ENCODE measurements around the gene ALDH1B1.
A peak's percentile ranks its signal among the peaks of the same experiment; 100 is the strongest.

ALDH1B1 gene

DNA sequence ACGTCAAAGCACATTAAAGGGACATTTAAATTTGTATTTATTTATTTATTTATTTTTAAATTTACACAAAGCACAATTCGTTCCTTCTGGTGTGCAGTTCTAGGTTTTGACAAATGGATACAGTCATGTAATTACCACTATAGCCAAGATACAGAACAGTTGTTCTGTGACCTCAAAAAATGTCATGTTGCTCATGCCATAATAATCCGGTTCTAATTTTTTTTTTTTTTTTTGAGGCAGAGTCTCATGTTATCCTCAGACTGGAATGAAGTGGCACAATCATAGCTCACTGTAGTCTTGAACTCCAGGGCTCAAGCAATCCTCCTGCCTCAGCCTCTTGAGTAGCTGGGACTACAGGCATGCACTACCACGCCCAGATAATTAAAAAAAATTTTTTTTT lies 24.0 kb downstream of the ALDH1B1 start:
- DNase-seq (ENCODE audit: low spot score), result no peak

DNA sequence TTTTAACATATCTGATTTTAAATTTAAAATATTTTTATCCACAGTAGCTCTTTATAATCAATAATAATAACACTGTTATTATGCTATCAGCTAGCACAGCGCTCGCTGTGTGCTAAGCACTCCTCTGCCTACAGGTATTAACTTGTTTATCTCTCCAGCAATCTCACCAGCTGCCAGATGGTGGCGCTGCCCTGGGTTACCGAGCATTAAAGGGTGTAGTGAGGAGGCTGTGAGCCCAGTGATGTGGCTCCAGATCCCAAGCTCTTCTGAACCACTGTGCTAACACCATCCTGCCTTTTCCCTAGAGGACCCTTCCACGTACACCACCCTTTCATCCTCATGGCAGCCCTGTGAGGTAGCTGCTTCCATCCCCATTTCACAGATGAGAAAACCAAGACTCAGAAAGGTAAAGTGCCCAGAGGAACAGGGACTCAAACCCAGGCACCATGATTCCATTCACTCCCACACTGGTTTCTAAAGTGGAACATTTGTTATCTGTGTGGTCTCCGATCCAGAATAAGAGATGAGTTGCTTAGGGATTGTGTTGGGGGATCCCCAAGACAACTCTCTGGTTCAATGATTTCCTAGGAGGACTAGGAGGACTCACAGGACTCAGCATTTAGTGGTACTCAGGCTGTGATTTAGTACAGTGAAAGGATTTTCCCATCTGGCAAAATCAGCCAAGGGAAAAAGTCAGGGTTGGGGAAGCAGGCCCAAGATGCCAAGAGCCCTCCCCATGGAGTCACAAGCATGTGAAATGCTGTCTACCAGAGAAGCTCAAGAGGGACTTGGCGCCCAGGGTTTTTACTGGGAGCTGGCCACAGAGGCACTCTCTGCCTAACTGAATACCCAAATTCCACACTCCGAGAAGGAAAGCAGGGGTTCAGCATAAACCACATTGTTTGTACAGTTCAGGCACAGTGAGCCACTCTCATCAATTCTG lies 24.8 kb downstream of the ALDH1B1 start:
- DNase-seq (ENCODE audit: low spot score), result no peak

DNA sequence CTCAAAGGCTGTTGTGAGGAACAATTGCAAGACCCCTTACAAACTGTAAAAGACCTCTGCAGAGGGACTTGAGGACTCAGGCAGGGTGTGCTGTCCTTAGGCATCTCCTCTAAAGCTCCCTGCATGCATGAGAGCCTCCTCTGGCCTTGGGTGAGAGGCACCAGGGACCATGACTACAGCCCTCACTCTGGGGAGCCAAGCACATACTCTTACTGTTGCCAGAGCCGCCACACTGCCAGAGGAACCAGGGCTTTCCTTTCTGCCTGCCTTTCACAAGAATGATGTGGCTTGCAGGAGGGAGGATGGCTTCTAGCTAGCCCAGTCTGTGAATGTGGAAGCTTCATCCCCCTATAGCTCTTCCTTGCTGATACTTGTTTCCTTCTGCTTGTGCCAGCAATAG lies 25.9 kb downstream of the ALDH1B1 start:
- DNase-seq (ENCODE audit: low spot score), result no peak

DNA sequence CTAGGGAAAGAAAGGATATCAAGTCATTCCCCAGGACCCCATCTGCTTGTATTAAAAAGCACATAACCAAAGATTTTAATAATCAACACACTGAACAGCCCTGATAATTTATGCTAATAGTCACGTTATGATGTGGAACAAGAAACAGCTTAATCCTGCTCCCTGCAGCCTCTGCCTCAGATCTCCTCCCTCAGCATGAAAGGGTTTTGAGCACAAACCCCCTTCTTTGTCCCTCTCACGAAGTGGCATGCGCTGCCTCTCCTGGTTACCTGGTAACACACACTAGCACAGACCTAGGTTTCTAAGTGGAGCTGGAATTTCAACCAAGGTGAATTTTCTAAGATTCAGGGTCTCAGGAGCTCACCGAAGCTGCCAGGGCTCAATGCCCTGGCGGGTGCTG lies 26.7 kb downstream of the ALDH1B1 start:
- no peak for DNase-seq (ENCODE audit: low spot score)

DNA sequence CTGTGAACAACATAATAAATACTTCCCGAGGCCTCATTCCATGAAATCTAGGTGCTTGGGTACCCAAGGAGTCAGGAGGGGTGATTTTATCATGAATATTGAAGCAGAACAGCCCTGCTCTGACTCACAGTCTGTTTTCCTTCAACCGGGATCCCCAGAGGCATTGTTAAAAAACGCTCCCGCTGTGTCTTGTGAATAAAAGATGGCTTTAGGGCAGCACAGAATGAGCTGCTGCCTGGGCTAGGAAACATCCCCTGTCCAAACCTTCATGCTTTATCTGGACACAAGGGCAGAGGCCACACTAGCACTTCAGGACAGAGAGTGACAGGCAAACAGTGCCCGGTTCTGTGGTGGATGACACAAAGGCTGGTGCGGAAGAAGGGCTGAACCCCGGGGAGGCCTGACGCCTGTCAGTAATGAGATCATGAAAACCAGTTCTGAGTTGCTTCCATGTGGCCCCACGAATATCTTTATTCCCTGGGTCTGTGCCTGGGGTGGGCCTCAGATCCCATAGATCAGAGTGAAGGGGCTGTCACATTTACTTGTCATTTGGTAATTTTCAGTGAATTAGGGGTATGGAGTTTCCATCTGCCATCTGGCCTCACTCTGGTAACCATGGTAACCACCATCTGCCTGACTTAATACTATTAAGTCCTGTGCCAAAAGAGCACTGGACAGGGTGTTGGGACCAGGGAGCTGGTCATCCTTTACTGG lies 29.2 kb downstream of the ALDH1B1 start:
- no peak for DNase-seq (ENCODE audit: low spot score)

DNA sequence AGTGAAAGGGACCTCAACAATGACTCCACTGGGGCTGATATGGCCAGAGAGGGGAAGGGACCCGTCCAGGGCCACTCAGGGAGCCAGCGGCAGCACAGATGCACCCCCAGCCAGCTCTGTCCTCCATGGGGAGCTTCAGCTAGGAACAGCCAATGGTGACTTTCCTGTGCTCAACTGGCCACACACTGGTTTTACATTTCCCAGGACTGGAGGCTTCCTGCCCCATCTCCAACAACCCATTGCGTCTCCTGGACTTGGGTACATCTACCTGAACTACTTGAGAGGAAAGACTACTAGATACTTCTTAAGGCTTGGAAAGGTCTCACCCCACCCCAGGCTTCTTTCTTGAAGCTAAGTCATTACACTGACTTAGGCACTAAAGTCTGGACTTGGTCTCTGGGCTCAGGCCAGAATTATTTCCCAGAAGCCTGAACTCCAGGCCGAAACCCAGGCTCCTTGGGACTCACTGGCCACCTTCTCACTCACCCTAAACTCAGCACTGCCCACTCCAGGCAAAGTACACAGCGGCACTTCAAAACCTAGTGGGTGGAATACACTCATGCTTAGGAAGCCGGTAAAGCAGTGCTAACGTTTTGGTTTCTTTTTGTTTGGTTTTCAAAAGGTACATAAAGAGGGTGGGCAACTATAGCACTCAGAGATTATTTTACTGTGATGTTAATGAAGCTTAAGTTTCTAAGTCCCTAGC lies 30.2 kb downstream of the ALDH1B1 start:
- no peak for DNase-seq (ENCODE audit: low spot score)

DNA sequence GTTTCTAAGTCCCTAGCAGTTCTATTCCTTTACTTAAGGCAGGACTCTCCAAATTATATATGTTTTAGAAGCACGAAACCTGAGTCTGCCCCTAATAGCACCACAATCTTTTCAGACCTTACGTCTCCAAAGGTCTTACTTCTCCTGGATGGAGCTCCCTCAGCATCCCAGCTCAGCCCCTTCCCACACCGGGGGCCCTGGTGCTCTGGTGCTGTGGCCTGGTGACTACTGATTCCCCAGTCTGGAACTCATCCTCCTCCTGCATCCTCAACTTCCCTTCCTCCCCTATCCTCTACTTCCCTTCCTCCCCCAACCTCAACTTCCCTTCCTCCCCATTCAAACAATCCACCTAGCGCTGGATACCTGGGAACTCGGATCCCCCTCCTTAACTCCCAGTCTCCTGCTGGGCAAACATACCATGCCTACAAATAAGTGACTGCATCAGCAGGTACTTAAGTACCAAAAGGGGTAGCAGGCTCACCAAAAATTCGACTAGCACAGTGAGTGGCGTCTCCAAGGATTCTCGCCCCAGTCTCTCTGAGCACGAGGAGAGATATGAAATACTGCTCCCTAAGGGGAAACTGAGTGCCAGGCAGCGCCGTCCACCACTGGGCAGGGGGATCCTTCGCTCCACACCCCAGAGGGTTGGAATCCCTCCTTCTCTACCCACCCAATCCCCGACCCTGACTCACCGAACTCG lies 30.9 kb downstream of the ALDH1B1 start:
- no peak for DNase-seq (ENCODE audit: low spot score)

DNA sequence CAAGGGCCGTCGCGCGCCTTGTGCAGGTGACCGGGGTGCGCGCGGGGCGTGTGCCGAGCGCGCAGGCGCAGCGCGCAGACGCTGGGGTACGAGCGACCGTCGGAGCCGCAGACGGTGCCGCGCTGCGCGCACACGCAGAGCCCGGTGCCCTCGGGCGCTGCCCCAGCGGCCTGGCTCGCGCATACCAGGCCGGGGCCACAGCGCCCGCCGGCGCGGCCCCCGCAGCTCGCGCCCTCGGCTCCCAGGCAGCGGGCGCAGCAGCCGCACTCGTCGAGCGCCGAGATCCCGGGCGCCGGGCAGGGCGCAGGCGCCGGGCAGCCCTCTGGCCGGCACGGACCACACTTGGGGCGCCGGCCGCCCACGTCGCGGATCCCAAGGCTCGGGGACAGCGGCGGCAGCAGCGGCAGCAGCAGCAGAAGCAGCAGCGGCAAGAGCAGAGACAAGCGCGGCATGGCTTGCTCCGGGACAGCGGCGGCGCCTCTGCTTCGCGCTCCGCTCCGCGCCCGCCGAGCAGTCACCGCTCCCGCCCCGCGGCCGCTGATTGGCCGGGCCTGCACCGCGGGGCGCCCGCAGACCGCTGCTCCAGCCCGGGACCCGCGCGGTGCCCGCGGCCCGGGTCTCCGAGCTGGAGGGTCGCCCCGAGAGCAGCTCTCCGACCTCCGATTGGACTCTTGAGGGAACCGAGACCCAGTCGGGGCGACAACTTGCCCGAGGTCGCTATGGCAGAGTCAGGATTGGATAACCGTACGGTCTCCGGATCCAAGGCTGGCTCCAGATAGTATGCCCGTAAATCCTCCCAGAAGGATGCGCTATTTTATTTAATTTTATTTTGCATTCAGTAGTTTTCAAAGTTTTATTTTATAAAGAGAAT lies 31.7 kb downstream of the ALDH1B1 start, which contains the start of gene IGFBPL1:
TSS of gene IGFBPL1 (minus strand) at position 482 of the 871 bp plus-strand sequence. CDS start at position 452, 30 bp downstream.
- DNase-seq (ENCODE audit: low spot score), result no peak

DNA sequence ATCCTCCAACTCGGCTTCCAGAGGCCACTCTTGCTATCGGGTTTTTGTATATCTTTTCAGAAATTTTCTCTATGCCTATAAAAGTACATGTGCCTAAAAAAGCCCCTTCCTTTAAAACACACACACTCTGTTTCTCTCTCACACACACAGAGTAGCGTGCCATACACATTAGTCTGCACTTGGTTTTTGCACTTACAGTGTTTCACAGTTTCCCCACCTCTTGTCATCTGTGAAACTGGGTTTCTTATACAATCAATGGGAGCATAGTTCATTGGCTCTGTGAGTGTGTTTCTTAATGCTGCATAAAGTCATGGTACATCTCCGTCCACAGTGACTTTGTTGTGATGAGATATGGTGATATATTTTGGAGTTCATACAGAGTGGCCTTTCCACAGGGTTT lies 32.4 kb downstream of the ALDH1B1 start:
- DNase-seq (ENCODE audit: low spot score), result no peak

DNA sequence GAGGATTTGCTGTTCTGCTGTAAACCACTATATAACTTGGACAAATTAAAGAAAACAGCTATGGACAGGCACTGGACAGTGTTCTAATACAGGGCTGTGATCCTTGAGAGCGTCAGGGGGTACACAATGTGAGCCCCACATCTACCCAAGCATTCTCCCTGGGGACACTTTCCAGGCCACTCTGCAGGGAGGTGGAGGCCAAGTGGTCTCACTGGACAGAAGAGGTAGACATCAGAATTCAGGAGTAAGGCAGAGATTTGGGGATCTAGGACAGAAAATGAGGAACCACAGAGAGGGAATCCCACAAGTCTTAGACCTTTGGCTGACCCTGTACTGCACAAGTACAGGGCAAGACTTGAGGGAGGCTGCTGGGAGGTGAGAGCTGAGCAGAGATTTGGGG lies 35.6 kb downstream of the ALDH1B1 start:
- no peak for DNase-seq (ENCODE audit: low spot score)

DNA sequence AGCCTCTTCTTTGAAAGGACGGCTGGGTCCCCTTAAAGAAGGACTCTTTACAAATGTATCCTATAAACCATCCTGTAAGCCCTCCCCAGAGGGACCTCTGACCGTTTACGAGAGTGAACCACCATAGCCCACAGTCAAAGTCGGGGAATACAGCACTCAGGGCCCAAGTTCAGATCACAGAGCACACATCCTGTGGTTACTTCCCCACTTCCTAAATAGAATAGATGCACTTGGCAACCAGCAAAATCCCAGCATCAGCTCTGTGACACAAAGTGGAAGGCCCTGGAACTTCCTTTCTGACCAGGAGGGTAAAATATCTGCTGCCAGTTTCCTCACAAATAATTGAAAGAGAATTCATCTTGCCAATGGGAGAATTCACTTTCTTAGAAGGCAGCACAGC lies 38.6 kb downstream of the ALDH1B1 start:
- no peak for DNase-seq (ENCODE audit: low spot score)

DNA sequence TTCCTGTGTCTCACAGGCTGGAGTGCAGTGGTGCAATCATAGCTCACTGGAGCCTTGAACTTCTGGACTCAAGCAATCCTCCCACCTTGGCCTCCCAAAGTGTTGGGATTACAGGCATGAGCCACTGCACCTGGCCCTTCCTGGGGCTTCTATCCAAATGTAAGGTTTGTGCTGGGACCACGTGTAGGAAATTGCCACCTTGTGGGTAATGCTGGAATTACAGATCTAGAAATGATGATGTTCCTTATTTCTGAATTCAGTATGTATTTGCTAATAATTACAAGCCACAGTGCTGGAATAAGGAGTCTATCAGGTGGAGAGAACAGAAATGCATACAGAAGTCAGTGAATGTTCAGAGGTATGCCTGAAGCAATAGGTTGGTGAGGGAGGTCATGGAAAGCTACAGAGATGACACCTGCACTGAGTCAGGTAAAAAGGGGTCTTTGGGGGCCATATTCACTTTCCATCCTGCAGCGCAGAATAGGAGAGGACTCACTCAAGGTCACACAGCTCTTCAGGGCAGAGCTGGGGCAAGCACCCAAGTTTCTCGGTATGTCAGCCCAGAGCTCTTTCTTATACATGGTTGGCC lies 40.5 kb downstream of the ALDH1B1 start:
- DNase-seq (ENCODE audit: low spot score), result peak; percentile 53

DNA sequence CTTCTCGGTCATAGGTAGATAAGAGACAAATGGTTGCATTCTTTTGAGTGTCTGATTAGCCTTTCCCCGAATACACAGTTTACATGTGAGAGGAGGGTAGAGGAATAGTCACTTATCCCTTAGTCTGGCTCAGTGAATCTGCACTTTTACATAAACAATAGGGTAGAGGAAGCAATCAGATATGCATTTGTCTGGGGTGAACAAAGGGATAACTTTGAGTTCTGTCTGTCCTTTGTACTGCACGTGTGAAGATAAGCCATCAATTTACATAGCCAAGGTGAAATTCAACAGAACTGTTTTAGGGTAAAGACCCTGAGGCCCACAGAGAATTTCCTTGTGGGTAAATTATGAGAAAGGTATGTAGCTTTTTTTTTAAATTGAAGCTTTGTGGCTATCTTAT lies 41.9 kb downstream of the ALDH1B1 start:
- no peak for DNase-seq (ENCODE audit: low spot score)

DNA sequence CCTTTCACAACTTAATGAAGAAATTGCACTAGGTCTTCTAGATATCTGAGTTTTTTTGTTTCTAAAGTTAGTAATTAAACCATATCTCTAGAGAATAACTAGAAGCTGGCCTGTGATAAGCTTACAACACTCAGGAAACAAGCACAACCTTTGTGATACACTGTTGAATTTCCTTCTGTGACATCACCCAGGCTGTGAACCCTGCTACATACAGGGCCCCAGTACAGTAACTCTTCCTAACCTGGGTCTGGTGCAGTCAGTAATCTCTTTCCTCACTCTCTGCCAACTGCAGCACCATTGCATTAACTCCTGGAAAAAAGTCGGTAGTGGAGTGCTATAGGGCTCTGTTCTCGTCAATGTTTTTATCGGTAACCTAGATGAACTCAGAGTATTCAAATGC lies 42.4 kb downstream of the ALDH1B1 start:
- no peak for DNase-seq (ENCODE audit: low spot score)

DNA sequence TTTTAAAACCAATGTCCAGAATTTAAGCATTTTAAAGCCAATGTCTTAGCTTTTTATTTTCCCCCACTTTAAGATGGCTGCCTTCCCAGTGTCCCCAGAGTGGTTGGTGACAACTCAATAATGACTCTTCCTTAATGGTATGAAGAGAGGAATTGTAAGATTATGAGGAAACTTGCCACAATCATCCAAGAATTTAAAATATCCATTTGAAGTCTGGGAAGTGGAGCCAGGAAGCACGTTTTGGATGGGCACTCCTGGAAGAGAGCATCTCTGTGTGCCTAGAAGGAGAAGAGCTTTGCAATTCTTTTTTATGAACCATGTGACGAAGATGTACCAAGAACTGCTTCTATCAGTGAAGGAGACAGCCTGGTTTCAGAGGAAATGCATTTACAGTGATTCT lies 43.0 kb downstream of the ALDH1B1 start:
- no peak for DNase-seq (ENCODE audit: low spot score)

DNA sequence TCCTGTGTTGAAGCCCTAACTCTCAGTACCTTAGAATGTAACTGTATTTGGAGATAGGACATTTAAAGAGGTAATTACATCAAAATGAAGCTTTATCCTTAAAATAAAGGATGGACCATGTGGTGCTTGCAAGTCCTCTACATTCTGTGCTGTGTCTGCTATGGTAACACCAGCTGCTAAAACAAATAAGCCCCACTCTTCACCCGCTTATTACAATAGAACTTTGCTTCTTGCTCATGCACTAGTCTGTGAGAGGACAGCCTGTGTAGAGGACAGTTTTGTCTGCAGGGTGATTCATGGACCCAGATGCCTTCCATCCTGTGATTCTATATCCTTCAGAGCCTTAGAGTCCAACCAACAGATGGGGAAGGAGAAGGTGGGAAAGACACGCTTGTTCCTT lies 44.2 kb downstream of the ALDH1B1 start:
- DNase-seq (ENCODE audit: low spot score), result no peak

DNA sequence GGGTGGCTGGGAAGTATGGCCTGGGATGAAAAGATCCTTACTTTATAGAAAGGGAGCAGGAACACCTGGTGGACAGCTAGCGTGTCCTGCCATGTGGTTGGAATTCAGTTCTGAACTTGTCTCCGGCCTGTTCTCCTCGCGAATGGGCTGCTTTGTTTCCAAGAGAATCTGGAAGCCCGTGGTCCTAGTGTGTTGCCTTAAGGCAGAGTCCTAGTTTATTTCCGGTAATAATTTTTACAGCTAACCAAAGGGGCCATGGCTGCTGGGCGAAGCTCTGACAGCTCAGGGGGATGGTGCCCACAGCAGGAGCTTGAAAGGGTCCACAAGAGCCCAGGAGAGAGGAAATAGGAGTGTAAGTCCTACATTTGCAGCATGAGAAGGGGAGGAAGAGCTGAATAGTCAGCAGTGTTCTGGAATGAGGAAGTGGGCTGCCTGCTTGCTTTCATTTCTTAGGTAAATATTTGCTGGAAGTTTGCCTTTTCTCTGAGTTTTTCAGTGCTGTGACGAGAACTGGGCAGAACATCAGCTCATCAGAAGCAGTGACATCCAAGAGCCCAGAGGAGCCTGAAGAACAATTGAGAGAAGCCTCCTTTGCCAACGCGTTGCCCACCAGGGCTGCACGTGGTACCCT lies 44.8 kb downstream of the ALDH1B1 start:
- no peak for DNase-seq (ENCODE audit: low spot score)

DNA sequence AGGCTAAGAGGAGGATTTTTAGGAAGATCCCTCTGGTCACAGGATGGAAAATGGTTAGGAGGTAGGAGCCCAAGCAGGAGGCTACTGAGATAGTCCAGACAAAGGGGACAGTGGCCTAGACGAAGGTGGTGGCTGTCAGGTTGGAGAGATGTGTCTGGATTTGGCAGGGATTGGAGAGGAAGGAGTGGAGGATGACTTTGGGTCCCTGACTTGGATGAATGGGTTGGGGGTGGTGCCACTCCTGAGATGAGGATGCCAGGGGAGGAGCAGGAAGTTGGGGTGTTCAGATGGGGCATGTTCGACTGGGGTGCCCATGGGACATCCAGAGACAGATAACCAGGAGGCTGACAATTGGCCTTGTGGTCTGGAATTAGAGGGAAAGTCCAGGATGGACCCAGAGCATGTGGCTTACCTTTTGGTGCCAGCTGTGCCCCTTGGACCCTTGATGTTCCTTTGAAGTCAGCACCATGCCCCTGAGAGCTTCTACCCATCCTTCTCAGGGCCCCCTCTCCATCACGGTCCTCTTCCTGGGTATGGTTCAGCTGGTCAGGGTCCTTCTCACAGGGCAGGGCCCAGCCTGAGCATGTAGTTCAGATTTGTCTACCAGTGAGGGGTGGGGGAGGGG lies 46.9 kb downstream of the ALDH1B1 start:
- DNase-seq (ENCODE audit: low spot score), result no peak

DNA sequence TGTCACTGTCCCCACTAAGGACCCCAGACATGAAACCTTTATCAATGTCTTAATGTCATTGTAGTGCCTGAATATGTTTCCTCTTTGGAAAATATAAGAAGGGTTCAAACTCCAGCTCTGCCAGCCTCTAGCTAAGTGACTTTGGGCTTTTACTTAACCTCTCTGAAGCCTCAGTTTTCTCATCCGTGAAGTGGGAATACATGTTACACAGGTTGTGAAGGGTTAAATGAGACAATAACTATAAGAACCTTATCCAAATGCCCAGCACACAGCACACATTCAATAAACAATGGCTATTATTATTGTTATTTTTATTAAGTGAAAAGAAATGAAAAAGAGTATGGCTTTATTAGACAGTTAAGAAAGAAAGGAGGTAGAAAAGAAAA lies 47.4 kb downstream of the ALDH1B1 start:
- no peak for DNase-seq (ENCODE audit: low spot score)

DNA sequence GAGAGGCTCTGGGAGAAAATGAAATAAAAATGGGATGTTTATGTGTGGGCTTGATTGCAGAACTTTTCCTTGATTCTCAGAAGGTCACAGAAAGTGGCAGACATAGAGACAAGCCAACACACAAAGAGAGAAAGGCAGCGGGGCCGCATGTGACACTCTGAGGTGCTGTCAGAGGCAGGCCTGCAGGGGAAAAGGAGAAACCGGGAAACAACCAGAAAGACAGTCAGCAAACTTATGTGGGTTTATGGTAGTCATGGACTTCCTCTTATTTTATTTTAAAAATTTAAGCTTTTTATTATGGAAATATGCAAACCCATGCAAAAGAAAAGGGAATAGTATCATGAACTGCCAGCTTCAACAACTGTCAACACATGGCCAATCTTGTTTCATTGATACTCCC lies 48.0 kb downstream of the ALDH1B1 start:
- no peak for DNase-seq (ENCODE audit: low spot score)
